Measurements from ENCODE around the gene PNMA8A. TPM values are rescaled to one million over a fixed set of nuclear protein-coding genes. Genes with fewer than 3 reads are reported as not detected.

The PNMA8A gene
- polyA plus RNA-seq, 1 of the 3 experiments (the other 2 are of a cell fraction): 10.2 TPM

DNA sequence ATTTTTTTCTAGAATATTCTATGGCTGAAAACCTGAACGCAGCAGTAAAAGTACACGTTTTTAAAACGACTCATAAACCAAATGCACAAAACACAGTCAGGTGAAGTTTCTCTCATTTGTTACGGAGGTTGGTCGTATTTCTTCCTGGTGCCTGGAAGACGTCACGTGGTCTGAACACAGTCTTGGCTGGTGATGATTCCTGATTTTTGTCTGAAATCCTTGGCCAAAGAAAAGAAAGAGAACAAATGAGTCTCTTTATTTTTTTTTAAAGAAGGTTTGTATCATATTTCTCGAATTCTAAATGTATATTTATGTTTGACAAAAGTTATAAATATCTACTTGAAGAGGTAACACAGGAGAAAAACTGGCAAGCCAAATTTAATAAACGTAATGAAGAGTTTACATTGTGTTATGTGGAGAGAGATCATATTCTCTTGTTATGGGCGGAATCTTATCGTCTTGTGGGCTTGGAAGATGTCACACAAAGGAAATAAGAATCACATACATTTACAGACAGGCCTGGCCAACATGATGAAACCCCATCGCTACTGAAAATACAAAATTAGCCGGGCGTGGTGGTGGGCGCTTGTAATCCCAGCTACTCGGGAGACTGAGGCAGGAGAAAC lies 10.0 kb upstream of the PNMA8A start:
- no peak overlapping the region for H3K4me3 ChIP-seq (ENCODE audit: low read depth in 2 of 2, low read length in 1 of 2)

DNA sequence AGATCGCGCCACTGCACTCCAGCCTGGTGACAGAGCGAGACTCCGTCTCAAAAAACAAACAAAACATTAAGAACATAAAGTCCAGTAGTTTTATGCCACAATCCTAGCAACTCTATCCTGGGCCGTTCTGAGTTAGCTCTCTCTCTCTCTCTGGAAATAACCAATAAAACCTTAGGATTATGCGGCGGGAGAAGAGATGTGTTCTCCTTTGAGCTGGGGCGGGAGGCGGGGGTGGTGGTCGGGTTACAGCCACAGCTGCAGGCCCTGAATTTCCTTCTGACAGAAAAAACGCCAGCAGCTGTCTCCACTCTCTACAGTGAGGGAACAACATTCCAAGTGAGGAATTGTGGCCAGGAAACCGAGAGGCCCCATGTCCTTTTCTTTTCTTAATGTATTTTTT lies 9.1 kb upstream of the PNMA8A start:
- no peak for DNase-seq
- Histone ChIP-seq H3K4me1 (ENCODE audit: control insufficient read depth in 1 of 2, insufficient read depth in 2 of 2, low read depth in 1 of 2, low read length in 1 of 2) (peaks cover 4 to 14% of the 10 kb centered on the region in 2 experiments; a peak in 2 of 4 replicates), H3K9ac (no peak overlapping the region), H3K4me2 (no peak overlapping the region), H3F3A (replicated peaks; ENCODE audit: insufficient read depth) (peaks cover 19% of the 10 kb centered on the region), H2AFZ (ENCODE audit: low read depth) (no peak overlapping the region), H3K27ac (ENCODE audit: low read depth in 2 of 2, low read length in 1 of 2) (peak overlapping the region; percentile 11 to 41; a peak in 2 of 4 replicates), H4K20me1 (ENCODE audit: insufficient read depth) (no peaks in the 10 kb centered on the region), H3K27me3 (ENCODE audit: insufficient read depth) (no peaks in the 10 kb centered on the region), H3K79me2 (ENCODE audit: insufficient read depth) (no peaks in the 10 kb centered on the region), H3K9me2 (no peaks in the 10 kb centered on the region), H3K9me3 (no peaks in the 10 kb centered on the region), H3K4me3 (ENCODE audit: low read depth in 2 of 2, low read length in 1 of 2) (no peak overlapping the region), H3K36me3 (replicated peaks in 1 of 2; ENCODE audit: control insufficient read depth in 1 of 2, insufficient read depth in 2 of 2, low read length in 1 of 2) (no peaks in the 10 kb centered on the region)
- ChIA-PET CTCF (interaction anchor here (2.3 to 24.7 kb wide), 2 partner anchors 33 to 80 kb away, joined by 7 to 463 read pairs; no protein-coding TSS in a partner anchor), POLR2A (no interaction called here)
- 75% methylated on average over 12 of the region's 12 CpGs for WGBS (ENCODE audit: low lambda C conversion rate)
- no peak for TF ChIP-seq RAD21 (IDR thresholded peaks at IDR 0.05; ENCODE audit: low read length)
- TF ChIP-seq JUND (IDR thresholded peaks at IDR 0.05): no peak
- no peak for TF ChIP-seq SIN3A (IDR thresholded peaks at IDR 0.05; ENCODE audit: borderline replicate concordance, low read depth, low read length)
- TF ChIP-seq TCF12 (IDR thresholded peaks at IDR 0.05): no peak
- TF ChIP-seq, protein P1, sequence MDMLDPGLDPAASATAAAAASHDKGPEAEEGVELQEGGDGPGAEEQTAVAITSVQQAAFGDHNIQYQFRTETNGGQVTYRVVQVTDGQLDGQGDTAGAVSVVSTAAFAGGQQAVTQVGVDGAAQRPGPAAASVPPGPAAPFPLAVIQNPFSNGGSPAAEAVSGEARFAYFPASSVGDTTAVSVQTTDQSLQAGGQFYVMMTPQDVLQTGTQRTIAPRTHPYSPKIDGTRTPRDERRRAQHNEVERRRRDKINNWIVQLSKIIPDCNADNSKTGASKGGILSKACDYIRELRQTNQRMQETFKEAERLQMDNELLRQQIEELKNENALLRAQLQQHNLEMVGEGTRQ (IDR thresholded peaks at IDR 0.05; ENCODE audit: borderline replicate concordance, low read depth, low read length): no peak
- TF ChIP-seq GABPA (IDR thresholded peaks at IDR 0.05; ENCODE audit: low read depth): no peak
- no peak for TF ChIP-seq FOXM1 (IDR thresholded peaks at IDR 0.05; ENCODE audit: low read depth)
- TF ChIP-seq, protein P2, sequence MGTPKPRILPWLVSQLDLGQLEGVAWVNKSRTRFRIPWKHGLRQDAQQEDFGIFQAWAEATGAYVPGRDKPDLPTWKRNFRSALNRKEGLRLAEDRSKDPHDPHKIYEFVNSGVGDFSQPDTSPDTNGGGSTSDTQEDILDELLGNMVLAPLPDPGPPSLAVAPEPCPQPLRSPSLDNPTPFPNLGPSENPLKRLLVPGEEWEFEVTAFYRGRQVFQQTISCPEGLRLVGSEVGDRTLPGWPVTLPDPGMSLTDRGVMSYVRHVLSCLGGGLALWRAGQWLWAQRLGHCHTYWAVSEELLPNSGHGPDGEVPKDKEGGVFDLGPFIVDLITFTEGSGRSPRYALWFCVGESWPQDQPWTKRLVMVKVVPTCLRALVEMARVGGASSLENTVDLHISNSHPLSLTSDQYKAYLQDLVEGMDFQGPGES (IDR thresholded peaks at IDR 0.05; ENCODE audit: low read depth, low read length): no peak
- TF ChIP-seq ELF1 (IDR thresholded peaks at IDR 0.05): no peak
- no peak for TF ChIP-seq SMC3 (IDR thresholded peaks at IDR 0.05; ENCODE audit: low read depth, low read length)
- TF ChIP-seq MXI1 (IDR thresholded peaks at IDR 0.05; ENCODE audit: low read depth, low read length): no peak
- TF ChIP-seq TAF1 (IDR thresholded peaks at IDR 0.05; ENCODE audit: borderline replicate concordance, low read depth, low read length): no peak
- no peak for TF ChIP-seq FOXJ3 (CRISPR knock-in tag; IDR thresholded peaks at IDR 0.05)
- no peak for TF ChIP-seq FOSL2 (IDR thresholded peaks at IDR 0.05; ENCODE audit: borderline replicate concordance, low read depth)

More for the DNA sequence above, 10.0 kb upstream of the PNMA8A start:
- no peak overlapping the region for H3K4me2 ChIP-seq
- POLR2A ChIA-PET: no interaction called here
- no peak overlapping the region for H2AFZ ChIP-seq (ENCODE audit: low read depth)
- no peak overlapping the region for H3K9ac ChIP-seq
- H4K20me1 ChIP-seq (ENCODE audit: insufficient read depth): no peaks in the 10 kb centered on the region
- H3F3A ChIP-seq (replicated peaks; ENCODE audit: insufficient read depth): peaks cover 11% of the 10 kb centered on the region
- H3K9me2 ChIP-seq: no peaks in the 10 kb centered on the region
- H3K27me3 ChIP-seq (ENCODE audit: insufficient read depth): no peaks in the 10 kb centered on the region
- 77% methylated on average over 16 of the region's 16 CpGs for WGBS (ENCODE audit: low lambda C conversion rate)
- H3K4me1 ChIP-seq (ENCODE audit: control insufficient read depth in 1 of 2, insufficient read depth in 2 of 2, low read depth in 1 of 2, low read length in 1 of 2): peaks cover 4 to 14% of the 10 kb centered on the region in 2 experiments; a peak in 2 of 4 replicates
- no peaks in the 10 kb centered on the region for H3K36me3 ChIP-seq (replicated peaks in 1 of 2; ENCODE audit: control insufficient read depth in 1 of 2, insufficient read depth in 2 of 2, low read length in 1 of 2)
- no peaks in the 10 kb centered on the region for H3K79me2 ChIP-seq (ENCODE audit: insufficient read depth)
- peak overlapping the region; percentile 11 to 41; a peak in 2 of 4 replicates for H3K27ac ChIP-seq (ENCODE audit: low read depth in 2 of 2, low read length in 1 of 2)
- CTCF ChIA-PET: interaction anchor here (1.1 to 24.7 kb wide), 4 partner anchors 11 to 201 kb away, joined by 6 to 463 read pairs (median 6); partner anchors contain the start of gene PNMA8A
- DNase-seq: no peak
- no peaks in the 10 kb centered on the region for H3K9me3 ChIP-seq
- TF ChIP-seq TCF12 (IDR thresholded peaks at IDR 0.05) (peak; percentile 42; the same call in 1 of the 2 replicates), RAD21 (IDR thresholded peaks at IDR 0.05; ENCODE audit: low read length) (no peak)
